ENCODE results near the gene IL20RB. TPM values are rescaled to one million over a fixed set of nuclear protein-coding genes. Genes with fewer than 3 reads are reported as not detected.

The IL20RB gene
- total and polyA plus RNA-seq, 10 donors, result 0.33 to 3.1 (median 0.85) TPM

DNA sequence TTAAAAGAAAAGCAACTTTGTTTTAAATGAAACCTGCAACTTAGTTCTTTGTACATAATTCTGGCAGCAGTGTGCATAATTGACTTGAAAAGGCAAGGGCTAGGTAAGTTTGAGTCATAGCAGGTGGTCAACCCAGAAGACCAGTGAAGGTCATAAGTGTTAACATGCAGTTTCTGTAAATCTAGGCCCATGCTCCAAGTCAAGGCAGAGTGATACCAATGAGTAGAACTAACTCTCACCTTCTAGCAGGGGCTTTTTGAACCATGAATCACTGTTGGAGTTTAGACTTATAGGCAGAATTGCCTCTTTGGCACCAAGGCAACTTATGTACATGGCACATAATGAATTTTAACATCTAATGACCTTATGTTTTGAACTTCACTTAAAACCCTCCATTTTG is 29.5 kb upstream of the IL20RB start:
- intact Hi-C loops (cut with DNase I; ENCODE audit: low total_unique reads), result no loop called here
- TF ChIP-seq POLR2A (IDR thresholded peaks at IDR 0.05) (no peak), POLR2AphosphoS5 (IDR thresholded peaks at IDR 0.05) (no peak)
- TF ChIP-seq, protein P1, sequence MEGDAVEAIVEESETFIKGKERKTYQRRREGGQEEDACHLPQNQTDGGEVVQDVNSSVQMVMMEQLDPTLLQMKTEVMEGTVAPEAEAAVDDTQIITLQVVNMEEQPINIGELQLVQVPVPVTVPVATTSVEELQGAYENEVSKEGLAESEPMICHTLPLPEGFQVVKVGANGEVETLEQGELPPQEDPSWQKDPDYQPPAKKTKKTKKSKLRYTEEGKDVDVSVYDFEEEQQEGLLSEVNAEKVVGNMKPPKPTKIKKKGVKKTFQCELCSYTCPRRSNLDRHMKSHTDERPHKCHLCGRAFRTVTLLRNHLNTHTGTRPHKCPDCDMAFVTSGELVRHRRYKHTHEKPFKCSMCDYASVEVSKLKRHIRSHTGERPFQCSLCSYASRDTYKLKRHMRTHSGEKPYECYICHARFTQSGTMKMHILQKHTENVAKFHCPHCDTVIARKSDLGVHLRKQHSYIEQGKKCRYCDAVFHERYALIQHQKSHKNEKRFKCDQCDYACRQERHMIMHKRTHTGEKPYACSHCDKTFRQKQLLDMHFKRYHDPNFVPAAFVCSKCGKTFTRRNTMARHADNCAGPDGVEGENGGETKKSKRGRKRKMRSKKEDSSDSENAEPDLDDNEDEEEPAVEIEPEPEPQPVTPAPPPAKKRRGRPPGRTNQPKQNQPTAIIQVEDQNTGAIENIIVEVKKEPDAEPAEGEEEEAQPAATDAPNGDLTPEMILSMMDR (IDR thresholded peaks at IDR 0.05 in 8 of 11, conservative IDR thresholded peaks at IDR 0.05 in 3 of 11), result no peak
- H3K4me1 ChIP-seq, result peaks cover 9 to 81% (median 56%) of the 10 kb centered on the region in 6 donors
- no peak for DNase-seq
- H3K4me3 ChIP-seq, result no peak overlapping the region
- H3K9me3 ChIP-seq, result no peaks in the 10 kb centered on the region
- no peaks in the 10 kb centered on the region for H3K27me3 ChIP-seq (replicated peaks in 1 of 7)
- H3K27ac ChIP-seq, result peak overlapping the region in 5 of 8 donors; percentile 4 to 42 (median 16)
- H3K36me3 ChIP-seq, result peaks cover 0 to 19% (median 4%) of the 10 kb centered on the region in 6 donors

DNA sequence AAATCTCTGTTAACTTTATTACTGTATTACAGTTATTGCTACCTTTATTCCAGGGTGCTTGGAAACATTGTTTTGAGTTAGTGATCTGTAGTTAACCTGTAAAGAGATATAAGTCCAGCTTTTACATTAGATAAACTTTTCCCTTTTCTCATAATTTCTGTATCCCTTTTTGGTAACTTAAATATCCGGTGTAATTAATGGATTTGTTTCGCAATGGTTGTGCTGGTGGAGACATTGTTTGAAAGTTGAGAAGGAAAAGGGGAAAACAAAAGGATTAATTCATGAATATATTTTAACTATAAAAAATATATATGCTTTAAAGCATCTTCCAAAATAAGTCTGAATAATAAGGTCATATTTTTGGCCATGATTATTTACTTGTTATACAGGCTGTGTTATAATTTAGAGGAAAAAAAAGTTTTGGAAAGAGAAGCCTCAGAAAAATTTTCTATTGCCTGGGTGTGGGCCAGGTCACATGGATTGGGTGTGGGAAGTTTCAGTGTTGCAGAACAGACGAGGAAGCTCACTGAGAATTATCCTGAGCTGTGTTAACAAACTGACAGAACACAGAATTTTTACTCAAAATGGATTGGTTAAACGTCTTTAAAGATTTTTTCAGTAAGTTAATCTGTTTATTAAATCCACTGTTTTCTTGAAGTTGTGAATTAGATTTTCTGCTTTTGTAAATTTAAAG is 27.7 kb upstream of the IL20RB start:
- peaks cover 0 to 34% (median 4%) of the 10 kb centered on the region in 6 donors for H3K36me3 ChIP-seq
- H3K9me3 ChIP-seq, result no peaks in the 10 kb centered on the region
- peaks cover 9 to 80% (median 52%) of the 10 kb centered on the region in 6 donors for H3K4me1 ChIP-seq
- peak overlapping the region in 5 of 8 donors; percentile 2 to 35 (median 19) for H3K27ac ChIP-seq
- TF ChIP-seq, protein P1 (IDR thresholded peaks at IDR 0.05 in 8 of 11, conservative IDR thresholded peaks at IDR 0.05 in 3 of 11), result no peak
- TF ChIP-seq POLR2A (IDR thresholded peaks at IDR 0.05), result no peak
- TF ChIP-seq POLR2AphosphoS5 (IDR thresholded peaks at IDR 0.05), result no peak
- intact Hi-C loops (cut with DNase I; ENCODE audit: low total_unique reads), result no loop called here
- no peak for DNase-seq
- 40 to 66% (median 50%) methylated on average over 4 of the region's 4 CpGs for WGBS, 5 donors
- no peaks in the 10 kb centered on the region for H3K27me3 ChIP-seq (replicated peaks in 1 of 7)
- peak overlapping the region in 3 of 8 donors; percentile 6 to 47 (median 18) for H3K4me3 ChIP-seq

GRCh38 chr3:136931606-136932005 is 26.2 kb upstream of the IL20RB start:
- Histone ChIP-seq H3K4me1 (peaks cover 4 to 75% (median 45%) of the 10 kb centered on the region in 6 donors), H3K9me3 (peaks cover 0 to 4% (median 0%) of the 10 kb centered on the region in 8 donors), H3K27me3 (replicated peaks in 1 of 7) (no peaks in the 10 kb centered on the region), H3K4me3 (peak overlapping the region in 2 of 8 donors; percentile 18 to 28), H3K36me3 (peaks cover 0 to 42% (median 9%) of the 10 kb centered on the region in 6 donors), H3K27ac (peak overlapping the region in 3 of 8 donors; percentile 1 to 38 (median 22))
- 85 to 94% (median 91%) methylated on average over 4 of the region's 4 CpGs for WGBS, 5 donors
- TF ChIP-seq, protein P1 (IDR thresholded peaks at IDR 0.05 in 8 of 11, conservative IDR thresholded peaks at IDR 0.05 in 3 of 11), result no peak
- no peak for TF ChIP-seq POLR2AphosphoS5 (IDR thresholded peaks at IDR 0.05)
- TF ChIP-seq POLR2A (IDR thresholded peaks at IDR 0.05), result no peak
- DNase-seq, result no peak
- intact Hi-C loops (cut with DNase I; ENCODE audit: low total_unique reads), result no loop called here

DNA sequence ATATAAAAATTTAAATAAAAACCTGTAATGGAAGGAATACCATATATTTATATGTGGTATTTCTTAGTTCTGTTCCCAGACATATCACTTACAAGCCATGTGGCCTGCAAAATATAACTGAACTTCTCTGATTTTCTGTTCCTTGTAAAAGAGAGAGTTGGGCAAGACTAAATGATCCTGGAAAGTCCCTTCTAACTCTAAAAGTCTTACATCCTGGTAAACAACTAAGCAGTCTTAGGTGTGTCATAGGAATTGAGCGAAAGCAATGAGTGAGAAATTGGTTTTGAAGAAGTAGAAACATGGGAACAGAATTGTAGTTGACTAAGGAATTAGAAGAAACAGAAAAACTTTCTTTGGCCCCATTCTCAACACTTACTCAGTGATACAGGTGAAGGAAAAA is 25.3 kb upstream of the IL20RB start:
- H3K9me3 ChIP-seq, result peaks cover 0 to 11% (median 2%) of the 10 kb centered on the region in 8 donors
- intact Hi-C loops (cut with DNase I; ENCODE audit: low total_unique reads), result no loop called here
- no peak for DNase-seq
- peaks cover 0 to 43% (median 9%) of the 10 kb centered on the region in 6 donors for H3K36me3 ChIP-seq
- H3K27ac ChIP-seq, result peak overlapping the region in 4 of 8 donors; percentile 6 to 38 (median 29)
- 62 to 81% (median 75%) methylated on average over 1 of the region's 1 CpG for WGBS, 5 donors
- peaks cover 4 to 77% (median 47%) of the 10 kb centered on the region in 6 donors for H3K4me1 ChIP-seq
- no peaks in the 10 kb centered on the region for H3K27me3 ChIP-seq (replicated peaks in 1 of 7)
- TF ChIP-seq, protein P1 (IDR thresholded peaks at IDR 0.05 in 8 of 11, conservative IDR thresholded peaks at IDR 0.05 in 3 of 11), result no peak
- no peak for TF ChIP-seq POLR2AphosphoS5 (IDR thresholded peaks at IDR 0.05)
- no peak for TF ChIP-seq POLR2A (IDR thresholded peaks at IDR 0.05)
- no peak overlapping the region for H3K4me3 ChIP-seq

All from spleen (tissue), 11 donors.